Astrocyte of the cerebellum (primary cell): ENCODE results near the gene LONRF2.

ENCODE experiments used
- DNase-seq: peaks from one replicate; pipeline ENCODE4 v3.0.0-alpha.2; 2011; ENCODE audit warnings: low read depth
- H3K4me3 ChIP-seq: 2 replicates; pipeline ENCODE4 v1.5.1; 2011; ENCODE audit warnings: mild to moderate bottlenecking, low read depth, low read length, moderate library complexity
- CTCF ChIP-seq: IDR thresholded peaks from 2 replicates; pipeline ENCODE4 v1.5.1; 2012; ENCODE audit warnings: low read length, low read depth, moderate library complexity, mild to moderate bottlenecking; ENCODE audit errors: missing control alignments
- in situ Hi-C: cut with HindIII; loops from 2 replicates; pipeline ENCODE4 v1.10.0; 2017; ENCODE audit warnings: low sequenced_read_pairs

LONRF2 gene

GRCh38 chr2:100302585-100302892, 19.8 kb downstream of the LONRF2 start:
- H3K4me3 ChIP-seq, result no peak overlapping the region
- in situ Hi-C loops, result no loop called here
- TF ChIP-seq CTCF, result no peak
- DNase-seq, result no peak

- in situ Hi-C loops, result no loop called here
- DNase-seq, result no peak
- TF ChIP-seq CTCF, result no peak
These were observed 20.3 kb downstream of the LONRF2 start for GRCh38 chr2:100301881-100302584.

GRCh38 chr2:100299548-100299947, 22.8 kb downstream of the LONRF2 start:
- no peak for TF ChIP-seq CTCF
- H3K4me3 ChIP-seq, result no peak overlapping the region
- in situ Hi-C loops, result no loop called here
- DNase-seq, result no peak

More at GRCh38 chr2:100301881-100302584, 20.3 kb downstream of the LONRF2 start:
- no peak overlapping the region for H3K4me3 ChIP-seq

GRCh38 chr2:100297511-100297910, 24.8 kb downstream of the LONRF2 start:
- no peak for DNase-seq
- TF ChIP-seq CTCF, result no peak
- H3K4me3 ChIP-seq, result no peak overlapping the region
- in situ Hi-C loops, result no loop called here

- TF ChIP-seq CTCF, result no peak
- no peak overlapping the region for H3K4me3 ChIP-seq
- no peak for DNase-seq
- in situ Hi-C loops, result no loop called here
These were observed 28.2 kb downstream of the LONRF2 start for GRCh38 chr2:100294162-100294497.

- in situ Hi-C loops, result no loop called here
- no peak for TF ChIP-seq CTCF
- DNase-seq, result no peak
- H3K4me3 ChIP-seq, result no peak overlapping the region
These were observed 28.8 kb downstream of the LONRF2 start for GRCh38 chr2:100293341-100294161.
